Measurements from ENCODE around the gene FATE1.

- TF ChIP-seq POLR2A (IDR thresholded peaks at IDR 0.05; ENCODE audit: control extremely low read depth in 1 of 2, low read depth in 2 of 2, low read length in 2 of 2) (no peak), USF2 (IDR thresholded peaks at IDR 0.05; ENCODE audit: low read length) (no peak), TCF12 (IDR thresholded peaks at IDR 0.05; ENCODE audit: low read depth, low read length) (no peak), CTCF (IDR thresholded peaks at IDR 0.05; ENCODE audit: control extremely low read depth in 1 of 3, insufficient read depth in 1 of 3, low read depth in 1 of 3, low read length in 3 of 3) (no peak), MAX (IDR thresholded peaks at IDR 0.05) (no peak), CREB1 (IDR thresholded peaks at IDR 0.05) (no peak), EZH2 (IDR thresholded peaks at IDR 0.05; ENCODE audit: low read depth, low read length, severe bottlenecking) (no peak), EP300 (IDR thresholded peaks at IDR 0.05; ENCODE audit: borderline replicate concordance in 1 of 2, low read depth in 2 of 2, low read length in 2 of 2) (no peak)
Observed at GRCh38 chrX:151754641-151755215, 38.9 kb downstream of the FATE1 start.

Data from H1 (cell line).